Psoas muscle (tissue), 8 donors: ENCODE results near the gene CYB561D2. TPM values are rescaled to one million over a fixed set of nuclear protein-coding genes. Genes with fewer than 3 reads are reported as not detected.

Source experiments
- ATAC-seq, 4 donors: fragments of 200-7000 bp; cut with Tn5 transposase; one replicate each; pipeline ENCODE4 v1.9.1; 2020; ENCODE audit warnings: moderate library complexity in 3 of 4, mild to moderate bottlenecking in 2 of 4
- DNase-seq, 2 donors: peaks; one replicate each; pipeline ENCODE4 v3.0.0-alpha.2; 2020
- H3K27ac ChIP-seq: fragments of 200-600 bp; one replicate; pipeline ENCODE4 v1.8.0; 2022
- H3K27me3 ChIP-seq, 3 donors: fragments of 200-600 bp in 1 of 3; one replicate each; pipeline versions ENCODE4 v1.6.1 to v1.8.0; 2013 to 2022; ENCODE audit warnings: low read length in 2 of 3, mild to moderate bottlenecking in 2 of 3, moderate library complexity in 1 of 3; ENCODE audit not compliant: insufficient read depth in 3 of 3
- H3K36me3 ChIP-seq, 2 donors: fragments of 200-600 bp in 1 of 2; one replicate each; pipeline versions ENCODE4 v1.6.1 to v1.8.0; 2013 to 2022; ENCODE audit warnings: low read depth in 1 of 2, mild to moderate bottlenecking in 1 of 2, moderate library complexity in 1 of 2; ENCODE audit not compliant: insufficient read depth in 1 of 2
- H3K4me1 ChIP-seq: fragments of 200-600 bp; one replicate; pipeline ENCODE4 v1.8.0; 2022
- H3K4me3 ChIP-seq: fragments of 200-600 bp; one replicate; pipeline ENCODE4 v1.8.0; 2022; ENCODE audit warnings: mild to moderate bottlenecking
- H3K9me3 ChIP-seq: fragments of 200-600 bp; one replicate; pipeline ENCODE4 v1.8.0; 2022
- CTCF ChIP-seq: fragments of 200-600 bp; IDR thresholded peaks from one replicate; pipeline ENCODE4 v1.8.0; 2022; ENCODE audit warnings: antibody characterized with exemption
- WGBS, 3 donors: extraction: QIAGEN DNeasy Blood & Tissue Kit; methylation state at CpG; one replicate each; pipeline versions ENCODE4 v1.1.6 to v1.1.7; 2013; 5-methylcytosine and 5-hydroxymethylcytosine counted together
- intact Hi-C, 2 donors: fragments of 100-400 bp; cut with DNase I; formaldehyde crosslinking; loops; one replicate each; pipeline versions ENCODE4 v1.11.0 to v1.14.2; 2022
- polyA plus RNA-seq, 3 donors: library from polyadenylated mRNA; stranded (reverse); fragments of 200-250 nt; gene quantifications; one replicate each; pipeline ENCODE4 v1.2.3, GENCODE V29; 2013
- total RNA-seq, 4 donors: library from RNA; stranded (reverse); fragmentation: NEBNext Ultra II Directional in 2 of 4; extraction: Animal tissue kit (Norgen Biotek cat#: 25700) in 2 of 4; gene quantifications; one replicate each; pipeline versions ENCODE4 v1.2.1 to v1.2.4, GENCODE V29; 2021 to 2023
- donor health status: healthy with polysubstance abuse.
- donor health status: DM: no; HTN: no; CAD: no; lungs with moderate emphysema.
- donor health status: Bipolar disorder and iron deficiency.
- donor health status: healthy.
- donor health status: DM: yes; HTN: yes; CAD: no.
- donor health status: DM: no; HTN: no; CAD: no.
- donor health status: DM: no; HTN: no; CAD: no.
- donor health status: DM: yes; HTN: yes; CAD: no.

The CYB561D2 gene
- total and polyA plus RNA-seq, 7 donors, result 5.7 to 34.8 (median 9.2) TPM

- Histone ChIP-seq H3K9me3 (no peaks in the 10 kb centered on the region), H3K27ac (no peak overlapping the region), H3K4me3 (no peak overlapping the region), H3K4me1 (no peaks in the 10 kb centered on the region), H3K27me3 (no peaks in the 10 kb centered on the region), H3K36me3 (no peaks in the 10 kb centered on the region)
- no peak for DNase-seq
- intact Hi-C loops, result no loop called here
- no peak for ATAC-seq
- no peak for TF ChIP-seq CTCF
- WGBS, 3 donors, result 94 to 98% (median 97%) methylated on average over 4 of the region's 4 CpGs
These were observed 30.7 kb downstream of the CYB561D2 start for GRCh38 chr3:50381383-50381782.

GRCh38 chr3:50382722-50383121, 32.1 kb downstream of the CYB561D2 start:
- Histone ChIP-seq H3K36me3 (no peaks in the 10 kb centered on the region), H3K27ac (no peak overlapping the region), H3K4me3 (no peak overlapping the region), H3K4me1 (no peaks in the 10 kb centered on the region), H3K9me3 (no peaks in the 10 kb centered on the region), H3K27me3 (no peaks in the 10 kb centered on the region)
- no peak for TF ChIP-seq CTCF
- ATAC-seq (no peak), DNase-seq (no peak)
- intact Hi-C loops, result no loop called here
- 93 to 98% (median 94%) methylated on average over 12 of the region's 12 CpGs for WGBS, 3 donors

GRCh38 chr3:50383750-50384149, 33.1 kb downstream of the CYB561D2 start:
- Histone ChIP-seq H3K27me3 (no peaks in the 10 kb centered on the region), H3K4me1 (no peaks in the 10 kb centered on the region), H3K4me3 (no peak overlapping the region), H3K36me3 (no peaks in the 10 kb centered on the region), H3K9me3 (no peaks in the 10 kb centered on the region), H3K27ac (no peak overlapping the region)
- no peak for TF ChIP-seq CTCF
- intact Hi-C loops, result no loop called here
- DNase-seq, result no peak
- no peak for ATAC-seq
- WGBS, 3 donors, result 87 to 94% (median 90%) methylated on average over 6 of the region's 6 CpGs

- Histone ChIP-seq H3K27me3 (no peaks in the 10 kb centered on the region), H3K4me1 (peaks cover 8% of the 10 kb centered on the region), H3K27ac (no peak overlapping the region), H3K4me3 (no peak overlapping the region), H3K36me3 (no peaks in the 10 kb centered on the region), H3K9me3 (no peaks in the 10 kb centered on the region)
- 88 to 90% (median 88%) methylated on average over 13 of the region's 13 CpGs for WGBS, 3 donors
- DNase-seq (no peak), ATAC-seq (no peak)
- no peak for TF ChIP-seq CTCF
- intact Hi-C loops, result no loop called here
These were observed 35.1 kb downstream of the CYB561D2 start for GRCh38 chr3:50385754-50386153.

- peak; percentile 30 for TF ChIP-seq CTCF
- H3K36me3 ChIP-seq, result no peaks in the 10 kb centered on the region
- ATAC-seq (peak in 2 of 4 donors; percentile 26 to 41), DNase-seq (no peak)
- 50 to 61% (median 52%) methylated on average over 22 to 25 of the region's 25 CpGs for WGBS, 3 donors
- no peak overlapping the region for H3K4me3 ChIP-seq
- intact Hi-C loops, result no loop called here
- H3K9me3 ChIP-seq, result no peaks in the 10 kb centered on the region
- H3K4me1 ChIP-seq, result peaks cover 17% of the 10 kb centered on the region
- H3K27me3 ChIP-seq, result no peaks in the 10 kb centered on the region
- no peak overlapping the region for H3K27ac ChIP-seq
These were observed 37.5 kb downstream of the CYB561D2 start for GRCh38 chr3:50388016-50388719.
